ENCODE results near the gene SIPA1L3.

DNA sequence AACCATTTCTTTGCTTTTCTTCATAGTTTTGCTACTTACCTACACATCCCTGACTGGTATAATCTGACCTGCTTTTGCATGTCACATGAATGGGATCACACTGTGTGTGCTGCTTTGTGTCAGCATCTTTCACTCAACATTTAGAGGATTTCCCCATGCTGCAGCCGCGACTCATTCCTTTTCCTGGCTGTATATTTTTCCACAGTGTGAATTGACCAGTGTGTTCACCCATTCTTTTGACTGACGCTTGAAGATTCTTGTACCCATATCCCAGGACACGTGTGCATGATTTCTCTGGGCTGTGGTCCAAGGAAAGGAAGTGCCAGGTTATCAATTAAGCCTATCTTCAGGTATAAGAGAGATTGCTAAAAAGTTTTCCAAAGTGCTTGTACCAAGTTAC lies 198.6 kb downstream of the SIPA1L3 start:
- no peak for TF ChIP-seq POLR2AphosphoS5 (IDR thresholded peaks at IDR 0.05)
- no peak for TF ChIP-seq CTCF (IDR thresholded peaks at IDR 0.05)
- TF ChIP-seq POLR2A (IDR thresholded peaks at IDR 0.05) = no peak

Data from breast epithelium (tissue), 3 donors.